Activated CD8-positive, alpha-beta memory T cell treated with anti-CD3 and anti-CD28 coated beads, Interleukin-2, amount 50 U/mL, for 24 hours (primary cell): ENCODE measurements around the gene ERCC6L.
A peak's percentile ranks its signal among the peaks of the same experiment; 100 is the strongest.

Source experiments
- DNase-seq: peaks from one replicate; pipeline ENCODE4 v3.0.0-alpha.2; 2020; ENCODE audit errors: extremely low read depth

The ERCC6L gene

GRCh38 chrX:72238721-72239475, at the start of gene ERCC6L:
ERCC6L (minus strand) TSS chrX:72239027; CDS start chrX:72238911, 116 bp downstream.
- DNase-seq: peak; percentile 59

GRCh38 chrX:72282302-72282701, 43.5 kb upstream of the ERCC6L start:
- DNase-seq: no peak

GRCh38 chrX:72280321-72280845, 41.6 kb upstream of the ERCC6L start:
- no peak for DNase-seq

GRCh38 chrX:72276478-72276953, 37.7 kb upstream of the ERCC6L start:
- DNase-seq: no peak

- no peak for DNase-seq
Observed at GRCh38 chrX:72274526-72274925, 35.7 kb upstream of the ERCC6L start.

GRCh38 chrX:72273718-72274117, 34.9 kb upstream of the ERCC6L start:
- DNase-seq: no peak

GRCh38 chrX:72272868-72273267, 34.0 kb upstream of the ERCC6L start:
- DNase-seq: no peak

GRCh38 chrX:72271812-72272211, 33.0 kb upstream of the ERCC6L start:
- no peak for DNase-seq

GRCh38 chrX:72271091-72271788, 32.4 kb upstream of the ERCC6L start:
- no peak for DNase-seq

GRCh38 chrX:72270316-72270866, 31.6 kb upstream of the ERCC6L start:
- DNase-seq: no peak

- DNase-seq: no peak
Observed at GRCh38 chrX:72269671-72270251, 30.9 kb upstream of the ERCC6L start.

GRCh38 chrX:72268597-72269365, 30.0 kb upstream of the ERCC6L start:
- DNase-seq: no peak

- no peak for DNase-seq
Observed at GRCh38 chrX:72265263-72265662, 26.4 kb upstream of the ERCC6L start.

GRCh38 chrX:72262077-72262476, 23.2 kb upstream of the ERCC6L start:
- no peak for DNase-seq

GRCh38 chrX:72260448-72260847, 21.6 kb upstream of the ERCC6L start:
- DNase-seq: no peak

- no peak for DNase-seq
Observed at GRCh38 chrX:72258174-72258573, 19.3 kb upstream of the ERCC6L start.

- no peak for DNase-seq
Observed at GRCh38 chrX:72255864-72256263, 17.0 kb upstream of the ERCC6L start.

- DNase-seq: no peak
Observed at GRCh38 chrX:72255445-72255844, 16.6 kb upstream of the ERCC6L start.

GRCh38 chrX:72254816-72255215, 16.0 kb upstream of the ERCC6L start:
- no peak for DNase-seq

GRCh38 chrX:72253686-72254085, 14.9 kb upstream of the ERCC6L start:
- no peak for DNase-seq

- no peak for DNase-seq
Observed at GRCh38 chrX:72247206-72247942, 8.5 kb upstream of the ERCC6L start.
